H1 (cell line): ENCODE data around the gene CBFA2T2. TPM values are rescaled to one million over a fixed set of nuclear protein-coding genes. Genes with fewer than 3 reads are reported as not detected.

Source experiments
- BACH1 ChIP-seq: IDR thresholded peaks from 2 replicates; pipeline ENCODE4 v1.6.1; 2012; ENCODE audit warnings: low read length, improper control_type of control experiment
- CBX8 ChIP-seq: fragments of 300-800, 300-1000 bp; sonication (generic); IDR thresholded peaks from 2 replicates; pipeline ENCODE4 v1.7.1; 2016; ENCODE audit warnings: low read depth, low read length, borderline replicate concordance
- SIX5 ChIP-seq: IDR thresholded peaks from 2 replicates; pipeline ENCODE4 v1.6.1; 2011; ENCODE audit warnings: mild to moderate bottlenecking, low read depth, low read length
- TCF12 ChIP-seq: IDR thresholded peaks from 2 replicates; pipeline ENCODE4 v1.6.1; 2011; ENCODE audit warnings: low read depth, mild to moderate bottlenecking, low read length
- YY1 ChIP-seq: IDR thresholded peaks from 2 replicates; pipeline ENCODE4 v1.6.1; 2011; ENCODE audit warnings: low read depth, mild to moderate bottlenecking, low read length
- polyA plus RNA-seq, 7 experiments: library from polyadenylated mRNA; depleted of rRNA in 3 of 7; stranded (reverse) in 5 of 7; unstranded in 2 of 7; fragments of >200 nt in 5 of 7; fragments of 200-250 nt in 2 of 7; gene quantifications; 1 replicate in 5 of 7; 2 replicates in 1 of 7; 4 replicates in 1 of 7; pipeline versions ENCODE4 v1.2.1 to v1.2.3, GENCODE V29; 2011 to 2013; ENCODE audit warnings: missing spikeins in 2 of 7, mixed read lengths in 2 of 7
- total RNA-seq: library from RNA; stranded (reverse); fragmentation: NEBNext Ultra II Directional; extraction: Animal tissue kit (Norgen Biotek cat#: 25700); gene quantifications from 2 replicates; pipeline ENCODE4 v1.2.1, GENCODE V29; 2021
- TF ChIP-seq, protein P1 (sequence below): fragments of 300-600 bp; sonication (generic); IDR thresholded peaks from 2 replicates; pipeline ENCODE4 v1.7.1; 2012; ENCODE audit warnings: low read length, moderate library complexity, mild to moderate bottlenecking, inconsistent platforms; ENCODE audit not compliant: insufficient replicate concordance
- TF ChIP-seq, protein P2 (sequence below), 3 experiments: IDR thresholded peaks; 1 replicate in 2 of 3; 2 replicates in 1 of 3; pipeline versions ENCODE4 v1.5.1 to v1.6.1; 2011; ENCODE audit warnings: low read length in 3 of 3, mild to moderate bottlenecking in 3 of 3, inconsistent platforms in 2 of 3, low read depth in 1 of 3, moderate library complexity in 1 of 3; ENCODE audit not compliant: insufficient read depth in 1 of 3; ENCODE audit errors: control extremely low read depth in 1 of 3
- TF ChIP-seq, protein P3 (sequence below): IDR thresholded peaks from 2 replicates; pipeline ENCODE4 v1.6.1; 2012; ENCODE audit warnings: inconsistent platforms

CBFA2T2 gene
- total and polyA plus RNA-seq, 2 of the 8 experiments (the other 6 are each of a cell fraction or from before 2014, with no cell fraction given) = 11.6 to 12.9 TPM

- TF ChIP-seq, protein P1, sequence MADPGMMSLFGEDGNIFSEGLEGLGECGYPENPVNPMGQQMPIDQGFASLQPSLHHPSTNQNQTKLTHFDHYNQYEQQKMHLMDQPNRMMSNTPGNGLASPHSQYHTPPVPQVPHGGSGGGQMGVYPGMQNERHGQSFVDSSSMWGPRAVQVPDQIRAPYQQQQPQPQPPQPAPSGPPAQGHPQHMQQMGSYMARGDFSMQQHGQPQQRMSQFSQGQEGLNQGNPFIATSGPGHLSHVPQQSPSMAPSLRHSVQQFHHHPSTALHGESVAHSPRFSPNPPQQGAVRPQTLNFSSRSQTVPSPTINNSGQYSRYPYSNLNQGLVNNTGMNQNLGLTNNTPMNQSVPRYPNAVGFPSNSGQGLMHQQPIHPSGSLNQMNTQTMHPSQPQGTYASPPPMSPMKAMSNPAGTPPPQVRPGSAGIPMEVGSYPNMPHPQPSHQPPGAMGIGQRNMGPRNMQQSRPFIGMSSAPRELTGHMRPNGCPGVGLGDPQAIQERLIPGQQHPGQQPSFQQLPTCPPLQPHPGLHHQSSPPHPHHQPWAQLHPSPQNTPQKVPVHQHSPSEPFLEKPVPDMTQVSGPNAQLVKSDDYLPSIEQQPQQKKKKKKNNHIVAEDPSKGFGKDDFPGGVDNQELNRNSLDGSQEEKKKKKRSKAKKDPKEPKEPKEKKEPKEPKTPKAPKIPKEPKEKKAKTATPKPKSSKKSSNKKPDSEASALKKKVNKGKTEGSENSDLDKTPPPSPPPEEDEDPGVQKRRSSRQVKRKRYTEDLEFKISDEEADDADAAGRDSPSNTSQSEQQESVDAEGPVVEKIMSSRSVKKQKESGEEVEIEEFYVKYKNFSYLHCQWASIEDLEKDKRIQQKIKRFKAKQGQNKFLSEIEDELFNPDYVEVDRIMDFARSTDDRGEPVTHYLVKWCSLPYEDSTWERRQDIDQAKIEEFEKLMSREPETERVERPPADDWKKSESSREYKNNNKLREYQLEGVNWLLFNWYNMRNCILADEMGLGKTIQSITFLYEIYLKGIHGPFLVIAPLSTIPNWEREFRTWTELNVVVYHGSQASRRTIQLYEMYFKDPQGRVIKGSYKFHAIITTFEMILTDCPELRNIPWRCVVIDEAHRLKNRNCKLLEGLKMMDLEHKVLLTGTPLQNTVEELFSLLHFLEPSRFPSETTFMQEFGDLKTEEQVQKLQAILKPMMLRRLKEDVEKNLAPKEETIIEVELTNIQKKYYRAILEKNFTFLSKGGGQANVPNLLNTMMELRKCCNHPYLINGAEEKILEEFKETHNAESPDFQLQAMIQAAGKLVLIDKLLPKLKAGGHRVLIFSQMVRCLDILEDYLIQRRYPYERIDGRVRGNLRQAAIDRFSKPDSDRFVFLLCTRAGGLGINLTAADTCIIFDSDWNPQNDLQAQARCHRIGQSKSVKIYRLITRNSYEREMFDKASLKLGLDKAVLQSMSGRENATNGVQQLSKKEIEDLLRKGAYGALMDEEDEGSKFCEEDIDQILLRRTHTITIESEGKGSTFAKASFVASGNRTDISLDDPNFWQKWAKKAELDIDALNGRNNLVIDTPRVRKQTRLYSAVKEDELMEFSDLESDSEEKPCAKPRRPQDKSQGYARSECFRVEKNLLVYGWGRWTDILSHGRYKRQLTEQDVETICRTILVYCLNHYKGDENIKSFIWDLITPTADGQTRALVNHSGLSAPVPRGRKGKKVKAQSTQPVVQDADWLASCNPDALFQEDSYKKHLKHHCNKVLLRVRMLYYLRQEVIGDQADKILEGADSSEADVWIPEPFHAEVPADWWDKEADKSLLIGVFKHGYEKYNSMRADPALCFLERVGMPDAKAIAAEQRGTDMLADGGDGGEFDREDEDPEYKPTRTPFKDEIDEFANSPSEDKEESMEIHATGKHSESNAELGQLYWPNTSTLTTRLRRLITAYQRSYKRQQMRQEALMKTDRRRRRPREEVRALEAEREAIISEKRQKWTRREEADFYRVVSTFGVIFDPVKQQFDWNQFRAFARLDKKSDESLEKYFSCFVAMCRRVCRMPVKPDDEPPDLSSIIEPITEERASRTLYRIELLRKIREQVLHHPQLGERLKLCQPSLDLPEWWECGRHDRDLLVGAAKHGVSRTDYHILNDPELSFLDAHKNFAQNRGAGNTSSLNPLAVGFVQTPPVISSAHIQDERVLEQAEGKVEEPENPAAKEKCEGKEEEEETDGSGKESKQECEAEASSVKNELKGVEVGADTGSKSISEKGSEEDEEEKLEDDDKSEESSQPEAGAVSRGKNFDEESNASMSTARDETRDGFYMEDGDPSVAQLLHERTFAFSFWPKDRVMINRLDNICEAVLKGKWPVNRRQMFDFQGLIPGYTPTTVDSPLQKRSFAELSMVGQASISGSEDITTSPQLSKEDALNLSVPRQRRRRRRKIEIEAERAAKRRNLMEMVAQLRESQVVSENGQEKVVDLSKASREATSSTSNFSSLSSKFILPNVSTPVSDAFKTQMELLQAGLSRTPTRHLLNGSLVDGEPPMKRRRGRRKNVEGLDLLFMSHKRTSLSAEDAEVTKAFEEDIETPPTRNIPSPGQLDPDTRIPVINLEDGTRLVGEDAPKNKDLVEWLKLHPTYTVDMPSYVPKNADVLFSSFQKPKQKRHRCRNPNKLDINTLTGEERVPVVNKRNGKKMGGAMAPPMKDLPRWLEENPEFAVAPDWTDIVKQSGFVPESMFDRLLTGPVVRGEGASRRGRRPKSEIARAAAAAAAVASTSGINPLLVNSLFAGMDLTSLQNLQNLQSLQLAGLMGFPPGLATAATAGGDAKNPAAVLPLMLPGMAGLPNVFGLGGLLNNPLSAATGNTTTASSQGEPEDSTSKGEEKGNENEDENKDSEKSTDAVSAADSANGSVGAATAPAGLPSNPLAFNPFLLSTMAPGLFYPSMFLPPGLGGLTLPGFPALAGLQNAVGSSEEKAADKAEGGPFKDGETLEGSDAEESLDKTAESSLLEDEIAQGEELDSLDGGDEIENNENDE = no peak
- TF ChIP-seq CBX8 = no peak
- TF ChIP-seq TCF12 = no peak
- TF ChIP-seq, protein P2, sequence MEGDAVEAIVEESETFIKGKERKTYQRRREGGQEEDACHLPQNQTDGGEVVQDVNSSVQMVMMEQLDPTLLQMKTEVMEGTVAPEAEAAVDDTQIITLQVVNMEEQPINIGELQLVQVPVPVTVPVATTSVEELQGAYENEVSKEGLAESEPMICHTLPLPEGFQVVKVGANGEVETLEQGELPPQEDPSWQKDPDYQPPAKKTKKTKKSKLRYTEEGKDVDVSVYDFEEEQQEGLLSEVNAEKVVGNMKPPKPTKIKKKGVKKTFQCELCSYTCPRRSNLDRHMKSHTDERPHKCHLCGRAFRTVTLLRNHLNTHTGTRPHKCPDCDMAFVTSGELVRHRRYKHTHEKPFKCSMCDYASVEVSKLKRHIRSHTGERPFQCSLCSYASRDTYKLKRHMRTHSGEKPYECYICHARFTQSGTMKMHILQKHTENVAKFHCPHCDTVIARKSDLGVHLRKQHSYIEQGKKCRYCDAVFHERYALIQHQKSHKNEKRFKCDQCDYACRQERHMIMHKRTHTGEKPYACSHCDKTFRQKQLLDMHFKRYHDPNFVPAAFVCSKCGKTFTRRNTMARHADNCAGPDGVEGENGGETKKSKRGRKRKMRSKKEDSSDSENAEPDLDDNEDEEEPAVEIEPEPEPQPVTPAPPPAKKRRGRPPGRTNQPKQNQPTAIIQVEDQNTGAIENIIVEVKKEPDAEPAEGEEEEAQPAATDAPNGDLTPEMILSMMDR (IDR thresholded peaks at IDR 0.05; ENCODE audit: control extremely low read depth in 1 of 3, insufficient read depth in 1 of 3, low read depth in 1 of 3, low read length in 3 of 3) = no peak
- TF ChIP-seq, protein P3, sequence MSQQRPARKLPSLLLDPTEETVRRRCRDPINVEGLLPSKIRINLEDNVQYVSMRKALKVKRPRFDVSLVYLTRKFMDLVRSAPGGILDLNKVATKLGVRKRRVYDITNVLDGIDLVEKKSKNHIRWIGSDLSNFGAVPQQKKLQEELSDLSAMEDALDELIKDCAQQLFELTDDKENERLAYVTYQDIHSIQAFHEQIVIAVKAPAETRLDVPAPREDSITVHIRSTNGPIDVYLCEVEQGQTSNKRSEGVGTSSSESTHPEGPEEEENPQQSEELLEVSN = no peak
- TF ChIP-seq SIX5 = no peak
- no peak for TF ChIP-seq BACH1
- TF ChIP-seq YY1 = no peak
Measured at GRCh38 chr20:33460711-33461110, 29.2 kb upstream of the CBFA2T2 start (continued).
